HepG2 (cell line): ENCODE results near the gene ARHGAP5. TPM values are rescaled to one million over a fixed set of nuclear protein-coding genes. Genes with fewer than 3 reads are reported as not detected.

Experiments used
- CCDC6 ChIP-seq: sonication (generic); formaldehyde crosslinking; IDR thresholded peaks from 2 replicates; pipeline ENCODE4 v1.8.1; 2022; ENCODE audit warnings: mild to moderate bottlenecking, missing genetic modification reagents, moderate library complexity
- HOXA3 ChIP-seq: sonication (generic); formaldehyde crosslinking; IDR thresholded peaks from 2 replicates; pipeline ENCODE4 v1.5.0; 2020; ENCODE audit warnings: missing genetic modification reagents
- HOXA7 ChIP-seq: sonication (generic); formaldehyde crosslinking; IDR thresholded peaks from 2 replicates; pipeline ENCODE4 v1.8.1; 2022; ENCODE audit warnings: mild to moderate bottlenecking, missing genetic modification reagents, moderate library complexity
- MTF1 ChIP-seq: sonication (generic); formaldehyde crosslinking; IDR thresholded peaks from 2 replicates; pipeline ENCODE4 v1.5.0; 2020; ENCODE audit warnings: missing genetic modification reagents
- NFKB2 ChIP-seq: sonication (generic); formaldehyde crosslinking; IDR thresholded peaks from 2 replicates; pipeline ENCODE4 v1.4.0; 2020; ENCODE audit warnings: missing genetic modification reagents, borderline replicate concordance
- PHF5A ChIP-seq: IDR thresholded peaks from one replicate; pipeline ENCODE4 v1.6.1; 2018; ENCODE audit warnings: low read depth, missing genetic modification reagents; ENCODE audit not compliant: unreplicated experiment
- PTBP1 ChIP-seq: fragments of 200-400 bp; formaldehyde crosslinking; IDR thresholded peaks from 2 replicates; pipeline ENCODE4 v1.6.1; 2018; ENCODE audit warnings: low read length, low read depth; ENCODE audit not compliant: poor library complexity, severe bottlenecking
- RELA ChIP-seq: sonication (generic); formaldehyde crosslinking; IDR thresholded peaks from 2 replicates; pipeline ENCODE4 v1.4.0; 2020; ENCODE audit warnings: missing genetic modification reagents
- TARDBP ChIP-seq: sonication (generic); formaldehyde crosslinking; IDR thresholded peaks from 2 replicates; pipeline ENCODE4 v1.8.0; 2022; ENCODE audit warnings: mild to moderate bottlenecking, missing genetic modification reagents
- TMF1 ChIP-seq: sonication (generic); formaldehyde crosslinking; IDR thresholded peaks from 2 replicates; pipeline ENCODE4 v1.8.1; 2022; ENCODE audit warnings: low read depth, missing genetic modification reagents
- XRCC5 ChIP-seq: fragments of 200-400 bp; formaldehyde crosslinking; optimal IDR thresholded peaks from 2 replicates; pipeline ENCODE3; 2017; ENCODE audit warnings: mild to moderate bottlenecking, low read length
- ZFP37 ChIP-seq: sonication (generic); formaldehyde crosslinking; IDR thresholded peaks from 2 replicates; pipeline ENCODE4 v1.4.0; 2020; ENCODE audit warnings: missing genetic modification reagents, borderline replicate concordance
- ZFY ChIP-seq: sonication (generic); formaldehyde crosslinking; IDR thresholded peaks from 2 replicates; pipeline ENCODE4 v1.4.0; 2020; ENCODE audit warnings: missing genetic modification reagents
- ZMYM2 ChIP-seq: sonication (generic); formaldehyde crosslinking; IDR thresholded peaks from 2 replicates; pipeline ENCODE4 v1.8.0; 2022; ENCODE audit warnings: mild to moderate bottlenecking, missing genetic modification reagents
- ZNF138 ChIP-seq: sonication (generic); formaldehyde crosslinking; IDR thresholded peaks from 2 replicates; pipeline ENCODE4 v1.5.0; 2020; ENCODE audit warnings: mild to moderate bottlenecking, low read depth, missing genetic modification reagents
- ZNF143 ChIP-seq: sonication (generic); formaldehyde crosslinking; IDR thresholded peaks from 2 replicates; pipeline ENCODE4 v1.4.0; 2020; ENCODE audit warnings: missing genetic modification reagents
- ZNF616 ChIP-seq: sonication (generic); formaldehyde crosslinking; IDR thresholded peaks from 2 replicates; pipeline ENCODE4 v1.5.0; 2020; ENCODE audit warnings: low read depth, mild to moderate bottlenecking, missing genetic modification reagents
- ZNF83 ChIP-seq: sonication (generic); formaldehyde crosslinking; IDR thresholded peaks from 2 replicates; pipeline ENCODE4 v1.4.0; 2020; ENCODE audit warnings: missing genetic modification reagents, mild to moderate bottlenecking, borderline replicate concordance
- polyA plus RNA-seq, 8 experiments: library from polyadenylated mRNA; depleted of rRNA in 3 of 8; stranded (reverse) in 7 of 8; unstranded in 1 of 8; fragments of >200 nt; fragmentation: Illumina TruSeq in 4 of 8; extraction: Trizol in 4 of 8; gene quantifications; 2 replicates each; pipeline versions ENCODE4 v1.2.1 to v1.2.3, GENCODE V29; 2011 to 2016; ENCODE audit warnings: low read depth in 4 of 8, missing spikeins in 1 of 8, mixed read lengths in 1 of 8; ENCODE audit not compliant: insufficient read depth in 1 of 8
- total RNA-seq, 5 experiments: library from RNA; depleted of rRNA; stranded (reverse); fragments of >200 nt; fragmentation: Illumina TruSeq; extraction: Trizol; gene quantifications; 2 replicates each; pipeline ENCODE4 v1.2.3, GENCODE V29; 2016; ENCODE audit warnings: low read depth in 1 of 5
- TF ChIP-seq, protein P1 (sequence below): sonication (generic); formaldehyde crosslinking; IDR thresholded peaks from 2 replicates; pipeline ENCODE4 v1.4.0; 2020; ENCODE audit warnings: missing genetic modification reagents
- TF ChIP-seq, protein P2 (sequence below): sonication (generic); formaldehyde crosslinking; IDR thresholded peaks from 2 replicates; pipeline ENCODE4 v1.4.0; 2020; ENCODE audit warnings: missing genetic modification reagents, borderline replicate concordance
- TF ChIP-seq, protein P3 (sequence below): sonication (generic); formaldehyde crosslinking; IDR thresholded peaks from 2 replicates; pipeline ENCODE4 v1.5.0; 2020; ENCODE audit warnings: mild to moderate bottlenecking, missing genetic modification reagents
- TF ChIP-seq, protein P4 (sequence below): IDR thresholded peaks from 2 replicates; pipeline ENCODE4 v1.6.1; 2016; ENCODE audit warnings: mild to moderate bottlenecking, missing biosample characterization, missing genetic modification reagents

Gene ARHGAP5
- total and polyA plus RNA-seq, 2 of the 13 experiments (the other 11 are each of a cell fraction or from before 2014, with no cell fraction given), result 33.7 to 144 TPM

DNA sequence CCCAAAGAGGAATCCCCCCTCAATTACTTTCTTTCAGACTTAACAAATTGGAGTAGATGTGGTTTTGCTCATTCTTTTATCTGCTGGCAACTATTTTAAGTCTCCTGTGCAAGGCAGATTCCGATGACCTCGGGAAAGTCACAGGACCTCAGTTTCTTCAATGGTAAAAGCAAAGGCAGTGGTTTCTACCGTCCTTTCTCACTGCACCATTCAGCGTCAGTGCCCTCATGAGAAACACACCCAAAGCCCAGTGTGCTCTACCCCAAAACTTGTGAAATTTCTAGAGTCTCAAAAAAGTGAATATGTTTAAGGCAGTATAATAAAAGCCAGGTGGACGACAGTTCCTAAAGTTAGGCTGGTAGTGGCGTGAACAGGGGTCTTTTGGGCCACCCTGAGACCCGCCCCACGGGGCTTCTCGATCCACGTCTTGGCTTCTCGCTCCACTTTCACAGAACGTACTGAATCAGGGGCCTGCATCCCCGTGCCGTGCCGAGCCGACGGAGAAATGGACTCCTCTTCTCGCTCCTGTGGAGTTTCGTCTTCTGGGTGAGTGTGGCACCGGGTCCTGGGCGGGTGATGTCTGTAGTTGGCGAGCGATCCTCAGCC lies 1.3 kb upstream of the ARHGAP5 start (continued):
- peak; percentile 69; the same call in 1 of the 2 replicates for TF ChIP-seq ZMYM2 (CRISPR knock-in tag)
- TF ChIP-seq TARDBP, result peak; percentile 90
- peak; percentile 83 for TF ChIP-seq PTBP1
- TF ChIP-seq, protein P1, sequence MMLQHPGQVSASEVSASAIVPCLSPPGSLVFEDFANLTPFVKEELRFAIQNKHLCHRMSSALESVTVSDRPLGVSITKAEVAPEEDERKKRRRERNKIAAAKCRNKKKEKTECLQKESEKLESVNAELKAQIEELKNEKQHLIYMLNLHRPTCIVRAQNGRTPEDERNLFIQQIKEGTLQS, result no peak
- TF ChIP-seq XRCC5, result peak; percentile 67
- no peak; the same call in 1 of the 2 replicates for TF ChIP-seq HOXA7 (CRISPR knock-in tag)
- TF ChIP-seq, protein P2, sequence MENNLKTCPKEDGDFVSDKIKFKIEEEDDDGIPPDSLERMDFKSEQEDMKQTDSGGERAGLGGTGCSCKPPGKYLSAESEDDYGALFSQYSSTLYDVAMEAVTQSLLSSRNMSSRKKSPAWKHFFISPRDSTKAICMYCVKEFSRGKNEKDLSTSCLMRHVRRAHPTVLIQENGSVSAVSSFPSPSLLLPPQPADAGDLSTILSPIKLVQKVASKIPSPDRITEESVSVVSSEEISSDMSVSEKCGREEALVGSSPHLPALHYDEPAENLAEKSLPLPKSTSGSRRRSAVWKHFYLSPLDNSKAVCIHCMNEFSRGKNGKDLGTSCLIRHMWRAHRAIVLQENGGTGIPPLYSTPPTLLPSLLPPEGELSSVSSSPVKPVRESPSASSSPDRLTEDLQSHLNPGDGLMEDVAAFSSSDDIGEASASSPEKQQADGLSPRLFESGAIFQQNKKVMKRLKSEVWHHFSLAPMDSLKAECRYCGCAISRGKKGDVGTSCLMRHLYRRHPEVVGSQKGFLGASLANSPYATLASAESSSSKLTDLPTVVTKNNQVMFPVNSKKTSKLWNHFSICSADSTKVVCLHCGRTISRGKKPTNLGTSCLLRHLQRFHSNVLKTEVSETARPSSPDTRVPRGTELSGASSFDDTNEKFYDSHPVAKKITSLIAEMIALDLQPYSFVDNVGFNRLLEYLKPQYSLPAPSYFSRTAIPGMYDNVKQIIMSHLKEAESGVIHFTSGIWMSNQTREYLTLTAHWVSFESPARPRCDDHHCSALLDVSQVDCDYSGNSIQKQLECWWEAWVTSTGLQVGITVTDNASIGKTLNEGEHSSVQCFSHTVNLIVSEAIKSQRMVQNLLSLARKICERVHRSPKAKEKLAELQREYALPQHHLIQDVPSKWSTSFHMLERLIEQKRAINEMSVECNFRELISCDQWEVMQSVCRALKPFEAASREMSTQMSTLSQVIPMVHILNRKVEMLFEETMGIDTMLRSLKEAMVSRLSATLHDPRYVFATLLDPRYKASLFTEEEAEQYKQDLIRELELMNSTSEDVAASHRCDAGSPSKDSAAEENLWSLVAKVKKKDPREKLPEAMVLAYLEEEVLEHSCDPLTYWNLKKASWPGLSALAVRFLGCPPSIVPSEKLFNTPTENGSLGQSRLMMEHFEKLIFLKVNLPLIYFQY (CRISPR knock-in tag), result peak; percentile 45; the same call in 1 of the 2 replicates
- TF ChIP-seq ZNF616 (CRISPR knock-in tag), result no peak
- no peak for TF ChIP-seq MTF1
- peak; percentile 47; the same call in 1 of the 2 replicates for TF ChIP-seq ZFY (CRISPR knock-in tag)
- 0 out of 2 replicates have a peak, but pooled peaks have one; percentile 22 for TF ChIP-seq RELA
- peak; percentile 63; the same call in 1 of the 2 replicates for TF ChIP-seq ZNF138 (CRISPR knock-in tag)
- TF ChIP-seq ZNF143 (CRISPR knock-in tag), result peak; percentile 62; the same call in 1 of the 2 replicates
- TF ChIP-seq TMF1 (CRISPR knock-in tag), result peak; percentile 75; the same call in 1 of the 2 replicates
- TF ChIP-seq PHF5A, result no peak
- peak; percentile 89; the same call in 1 of the 2 replicates for TF ChIP-seq NFKB2 (CRISPR knock-in tag)
- TF ChIP-seq CCDC6 (CRISPR knock-in tag), result peak; percentile 37; the same call in 1 of the 2 replicates
- peak; percentile 32; the same call in 1 of the 2 replicates for TF ChIP-seq ZFP37
- TF ChIP-seq HOXA3 (CRISPR knock-in tag), result peak; percentile 26; the same call in 1 of the 2 replicates
- TF ChIP-seq, protein P3, sequence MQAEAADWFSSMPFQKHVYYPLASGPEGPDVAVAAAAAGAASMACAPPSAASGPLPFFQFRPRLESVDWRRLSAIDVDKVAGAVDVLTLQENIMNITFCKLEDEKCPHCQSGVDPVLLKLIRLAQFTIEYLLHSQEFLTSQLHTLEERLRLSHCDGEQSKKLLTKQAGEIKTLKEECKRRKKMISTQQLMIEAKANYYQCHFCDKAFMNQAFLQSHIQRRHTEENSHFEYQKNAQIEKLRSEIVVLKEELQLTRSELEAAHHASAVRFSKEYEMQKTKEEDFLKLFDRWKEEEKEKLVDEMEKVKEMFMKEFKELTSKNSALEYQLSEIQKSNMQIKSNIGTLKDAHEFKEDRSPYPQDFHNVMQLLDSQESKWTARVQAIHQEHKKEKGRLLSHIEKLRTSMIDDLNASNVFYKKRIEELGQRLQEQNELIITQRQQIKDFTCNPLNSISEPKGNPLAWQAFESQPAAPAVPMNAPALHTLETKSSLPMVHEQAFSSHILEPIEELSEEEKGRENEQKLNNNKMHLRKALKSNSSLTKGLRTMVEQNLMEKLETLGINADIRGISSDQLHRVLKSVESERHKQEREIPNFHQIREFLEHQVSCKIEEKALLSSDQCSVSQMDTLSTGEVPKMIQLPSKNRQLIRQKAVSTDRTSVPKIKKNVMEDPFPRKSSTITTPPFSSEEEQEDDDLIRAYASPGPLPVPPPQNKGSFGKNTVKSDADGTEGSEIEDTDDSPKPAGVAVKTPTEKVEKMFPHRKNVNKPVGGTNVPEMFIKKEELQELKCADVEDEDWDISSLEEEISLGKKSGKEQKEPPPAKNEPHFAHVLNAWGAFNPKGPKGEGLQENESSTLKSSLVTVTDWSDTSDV, result 0 out of 2 replicates have a peak, but pooled peaks have one; percentile 27
- TF ChIP-seq, protein P4, sequence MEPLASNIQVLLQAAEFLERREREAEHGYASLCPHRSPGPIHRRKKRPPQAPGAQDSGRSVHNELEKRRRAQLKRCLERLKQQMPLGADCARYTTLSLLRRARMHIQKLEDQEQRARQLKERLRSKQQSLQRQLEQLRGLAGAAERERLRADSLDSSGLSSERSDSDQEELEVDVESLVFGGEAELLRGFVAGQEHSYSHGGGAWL (CRISPR knock-in tag), result peak; percentile 83; the same call in 1 of the 2 replicates
- TF ChIP-seq ZNF83 (CRISPR knock-in tag), result no peak
